NCI-H345 (cell line): Measurements from ENCODE around the gene MRTFB.
A peak's percentile ranks its signal among the peaks of the same experiment; 100 is the strongest.

Experiments used
- DNase-seq: peaks from one replicate; lab custom pipeline; 2025; lab: John Stamatoyannopoulos, UW

MRTFB gene

DNA sequence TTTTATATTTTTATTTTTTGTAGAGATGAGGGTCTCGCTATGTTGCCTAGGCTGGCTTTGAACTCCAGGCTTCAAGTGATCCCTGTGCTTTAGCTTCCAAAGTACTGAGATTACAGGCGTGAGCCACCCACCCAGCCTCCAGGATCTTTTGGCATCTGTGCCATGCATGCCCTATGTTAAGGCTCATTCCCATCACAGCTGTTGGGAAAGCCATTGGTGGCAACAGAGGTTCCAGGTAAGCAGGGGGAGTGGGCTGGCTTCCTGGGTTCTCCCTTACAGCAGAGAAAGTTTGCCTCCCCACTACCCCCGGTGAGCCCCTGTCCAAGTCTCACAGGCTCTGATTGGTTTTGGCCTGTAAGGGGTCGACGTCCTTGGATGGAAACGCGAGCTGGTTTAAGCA, 8.9 kb upstream of the MRTFB start:
- DNase-seq, result no peak

GRCh38 chr16:14063618-14064581, 7.2 kb upstream of the MRTFB start:
- DNase-seq, result no peak

DNA sequence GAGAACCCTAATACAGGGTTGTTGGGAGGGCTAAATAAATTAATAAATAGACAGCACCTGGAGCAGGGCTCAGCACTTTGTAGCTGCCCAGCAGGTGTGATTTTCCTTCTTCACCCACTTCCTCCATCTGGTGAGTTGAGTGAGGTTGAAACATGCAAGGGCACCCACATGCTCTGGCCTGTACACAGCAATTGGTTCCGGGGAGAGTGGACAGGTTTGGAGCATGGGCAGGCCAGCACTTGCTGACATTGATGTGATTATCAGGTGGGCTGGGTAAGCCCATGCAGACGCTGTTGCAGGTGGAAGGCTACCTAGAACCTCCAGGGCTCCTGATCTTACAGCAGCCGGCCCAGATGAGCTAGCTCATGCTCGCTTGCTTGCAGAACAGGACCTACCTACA, 1.3 kb upstream of the MRTFB start:
- DNase-seq, result no peak

GRCh38 chr16:14070555-14070876, 603 bp upstream of the MRTFB start:
- DNase-seq, result no peak

- peak; percentile 27 for DNase-seq
These were observed 605 bp downstream of the MRTFB start for GRCh38 chr16:14071576-14072271.

DNA sequence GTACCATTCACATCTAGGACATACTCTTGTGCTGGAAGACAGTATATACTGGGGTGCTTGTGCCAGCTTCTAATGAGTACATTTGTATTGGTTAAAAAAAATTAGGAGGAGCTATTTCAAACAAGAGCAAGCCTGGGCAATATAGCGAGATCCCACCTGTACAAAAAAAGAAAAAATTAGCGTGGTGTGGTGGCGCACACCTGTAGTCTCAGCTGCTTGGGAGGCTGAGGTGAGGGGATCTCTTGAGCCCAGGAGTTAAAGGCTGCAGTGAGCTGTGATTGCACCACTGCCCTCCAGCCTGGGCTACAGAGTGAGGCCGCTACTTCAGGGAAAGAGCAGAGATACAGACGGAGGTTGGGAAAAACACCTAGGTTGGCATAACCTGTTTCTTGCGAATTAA, 1.2 kb downstream of the MRTFB start:
- no peak for DNase-seq

- DNase-seq, result no peak
These were observed 3.4 kb downstream of the MRTFB start for GRCh38 chr16:14074544-14074943.

DNA sequence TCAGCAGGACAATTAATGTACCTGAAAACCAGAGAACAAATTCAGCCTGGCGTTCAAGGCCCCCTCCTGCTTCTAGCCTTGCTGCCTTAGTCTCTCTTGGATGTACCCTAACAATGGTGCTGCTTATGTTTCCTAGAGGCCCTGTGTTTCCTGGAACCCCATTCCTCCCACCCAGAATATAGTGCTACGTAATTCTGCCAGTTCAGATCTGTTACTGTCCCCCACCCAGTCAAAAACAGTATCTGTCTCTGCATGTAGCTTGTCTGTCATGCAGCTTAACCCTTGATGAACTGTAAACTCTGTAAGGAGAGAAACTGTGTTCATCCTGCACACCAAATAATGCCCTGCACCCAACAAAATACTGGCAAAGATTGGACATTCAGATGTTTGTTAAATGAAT, 6.8 kb downstream of the MRTFB start:
- DNase-seq, result no peak

DNA sequence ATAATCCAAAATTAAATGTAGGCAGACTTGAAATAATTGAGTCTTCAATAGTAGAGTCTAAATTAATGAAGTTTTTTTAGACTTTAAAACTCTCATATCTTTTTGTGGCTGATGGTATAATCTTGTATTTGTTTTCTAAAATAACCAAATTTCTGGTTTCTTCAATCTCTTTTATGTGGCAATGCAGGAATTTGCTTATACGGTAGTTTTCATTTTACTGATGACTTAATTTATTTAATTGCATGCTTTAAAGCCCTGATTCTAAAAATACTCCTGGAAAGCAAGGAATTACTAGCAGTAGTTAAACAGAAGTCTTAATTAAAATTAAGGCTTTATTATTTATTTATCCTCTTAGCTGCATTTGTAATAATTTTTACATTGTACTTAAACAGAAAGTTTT, 15.4 kb downstream of the MRTFB start:
- no peak for DNase-seq

DNA sequence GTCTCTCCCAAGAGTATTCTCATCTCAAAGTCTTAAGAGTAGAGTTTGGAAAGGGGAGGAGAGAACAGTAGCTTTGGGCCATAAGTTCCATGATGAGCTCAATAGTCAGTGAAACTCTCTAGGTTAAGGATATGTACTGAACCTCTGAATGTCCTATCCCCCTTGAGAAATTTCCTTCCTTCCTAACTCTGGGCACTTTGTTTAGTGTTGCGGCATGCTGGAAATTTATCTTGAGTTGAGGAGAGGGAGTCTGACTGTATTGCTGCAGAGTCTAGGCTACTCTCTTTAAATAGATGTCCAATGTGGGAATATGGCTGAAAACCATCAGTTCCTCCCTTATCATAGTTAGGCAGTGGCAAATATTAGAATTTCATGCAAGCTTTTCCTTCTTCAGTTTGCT, 16.1 kb downstream of the MRTFB start:
- DNase-seq, result no peak

GRCh38 chr16:14087590-14088154, 16.6 kb downstream of the MRTFB start:
- no peak for DNase-seq

DNA sequence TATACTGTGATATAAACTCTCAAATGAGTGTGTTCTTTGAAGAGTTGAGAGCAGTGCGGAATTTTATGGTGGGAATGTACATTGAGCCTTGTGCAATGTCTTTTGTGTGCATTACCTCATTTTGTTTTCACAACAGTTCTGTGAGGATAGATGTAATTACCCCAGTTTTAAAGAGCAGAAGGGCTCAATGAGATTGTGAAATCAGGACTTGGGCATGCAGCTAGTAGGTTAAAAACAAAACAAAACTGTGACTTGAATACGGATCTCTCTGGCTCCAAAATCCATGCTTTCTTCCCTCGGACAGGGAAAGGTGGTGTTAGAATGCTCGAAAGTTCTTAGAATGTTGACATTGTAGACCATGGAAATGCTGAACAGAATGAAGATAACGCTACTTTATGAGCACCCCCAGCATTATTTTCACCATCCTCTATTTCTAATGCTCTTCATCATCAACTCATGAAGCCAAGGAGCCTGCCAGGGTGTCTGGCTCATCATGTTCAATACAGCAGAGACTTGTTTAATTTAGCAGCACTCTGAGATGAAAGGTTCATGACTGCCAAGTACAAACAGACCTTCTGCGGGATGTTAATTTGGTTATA, 17.1 kb downstream of the MRTFB start:
- no peak for DNase-seq

- DNase-seq, result no peak
These were observed 18.2 kb downstream of the MRTFB start for GRCh38 chr16:14089283-14089823.

DNA sequence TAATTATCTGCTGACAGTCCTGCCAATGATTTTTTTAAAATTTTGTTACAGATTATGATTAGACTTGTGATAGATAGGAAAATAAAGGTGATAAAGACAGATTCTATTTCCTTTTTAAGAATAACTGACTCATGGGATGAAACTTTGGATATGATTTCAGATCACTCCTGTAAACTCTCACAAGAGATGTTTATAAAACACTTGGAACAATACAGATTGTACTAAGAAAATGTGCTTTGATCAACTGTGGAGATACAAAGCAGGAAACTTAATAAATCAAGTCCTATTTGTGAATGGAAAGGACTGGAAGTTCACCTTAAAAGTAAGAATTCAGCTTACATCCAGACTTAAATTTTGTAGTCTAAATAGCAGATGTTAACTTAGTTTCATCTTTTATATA, 21.4 kb downstream of the MRTFB start:
- DNase-seq, result no peak

GRCh38 chr16:14095883-14096551, 24.9 kb downstream of the MRTFB start:
- DNase-seq, result no peak

DNA sequence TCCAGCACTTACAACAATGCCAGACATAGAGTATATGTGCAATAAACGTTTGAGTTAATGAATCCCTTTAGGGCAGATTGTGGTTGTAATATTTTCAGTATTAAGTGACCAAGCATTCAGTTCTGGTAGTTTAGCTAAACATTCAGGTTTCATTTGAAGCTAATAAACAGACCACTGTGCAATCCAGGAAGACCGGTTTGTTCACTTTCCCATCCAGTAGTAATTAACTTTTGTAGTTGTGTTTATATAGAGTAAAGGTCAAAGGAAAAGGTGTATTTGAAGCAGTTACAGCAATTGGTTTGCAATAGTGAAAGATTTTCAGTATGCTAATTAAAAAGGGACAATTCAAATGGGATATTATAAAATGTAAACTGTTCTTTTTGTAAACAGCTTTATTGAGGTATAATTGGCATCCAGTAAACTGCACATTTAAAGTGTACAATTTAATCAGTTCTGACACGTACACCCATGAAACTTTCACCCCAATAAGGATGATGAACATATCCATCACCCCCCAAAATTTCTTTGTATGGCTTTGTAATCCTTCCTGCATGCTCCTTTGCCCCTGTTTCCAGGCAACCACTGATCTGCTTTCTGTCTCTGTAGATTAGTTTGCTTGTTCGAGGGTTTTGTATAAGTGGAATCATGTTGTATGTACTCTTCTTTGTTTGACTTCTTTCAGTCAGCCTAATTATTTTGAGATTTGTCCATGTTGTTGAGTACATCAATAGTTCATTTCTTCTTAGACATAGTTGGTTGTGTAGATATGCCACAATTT, 26.3 kb downstream of the MRTFB start:
- peak; percentile 83 for DNase-seq

GRCh38 chr16:14098081-14098480, 27.0 kb downstream of the MRTFB start:
- DNase-seq, result no peak

GRCh38 chr16:14100825-14101224, 29.7 kb downstream of the MRTFB start:
- DNase-seq, result no peak

DNA sequence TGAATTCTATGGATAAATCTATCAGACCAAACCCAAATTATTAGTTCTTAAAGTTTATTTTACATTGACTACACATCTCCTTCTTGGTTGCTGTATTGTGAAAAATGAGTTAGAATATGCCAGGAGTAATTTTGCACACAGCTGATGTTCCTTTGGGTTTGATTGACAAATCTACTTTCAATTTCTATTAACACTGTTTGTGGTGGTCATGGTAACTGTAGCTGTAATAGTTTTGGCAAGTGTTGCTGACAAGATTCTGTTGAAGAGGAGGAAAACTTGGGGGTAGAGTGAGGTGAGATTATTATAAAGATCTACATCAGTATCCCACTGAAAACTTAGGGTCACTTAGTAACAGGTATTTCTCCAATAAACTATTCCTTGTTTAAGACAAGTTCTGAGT, 30.3 kb downstream of the MRTFB start:
- DNase-seq, result no peak

GRCh38 chr16:14102925-14103720, 32.0 kb downstream of the MRTFB start:
- DNase-seq, result no peak
